HG03108 (cell line): ENCODE data around the gene SLC25A26.
"Not testable (repeated sequence)": the region's sequence is repeated elsewhere in the genome, so short reads cannot be mapped to it uniquely, and the experiment has no call there.

Source experiments
- ATAC-seq: cut with Tn5 transposase; IDR thresholded peaks from one replicate; pipeline ENCODE4 v1.9.1; 2021; ENCODE audit warnings: moderate library complexity; ENCODE audit not compliant: unreplicated experiment

SLC25A26 gene

DNA sequence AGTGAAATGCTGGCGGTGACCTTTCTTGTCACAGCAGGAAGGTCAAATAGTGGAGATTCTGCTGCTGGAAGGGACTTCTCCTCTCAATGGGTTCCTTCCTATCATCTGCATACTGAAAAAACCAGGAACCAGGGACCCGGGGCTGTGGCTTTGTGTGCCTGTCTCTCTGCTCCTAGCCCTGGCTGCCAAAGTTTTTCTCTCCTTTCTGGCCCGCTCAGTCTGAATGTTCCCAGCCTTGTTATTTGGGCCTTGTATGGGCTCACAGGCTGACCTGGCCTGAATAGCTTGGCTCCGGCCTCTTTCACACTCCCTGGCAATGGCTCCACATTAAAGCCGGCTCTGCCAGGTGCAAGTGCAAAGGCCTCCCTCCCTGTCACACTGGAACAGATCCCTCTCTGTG lies 185.4 kb downstream of the SLC25A26 start:
- ATAC-seq = no peak

DNA sequence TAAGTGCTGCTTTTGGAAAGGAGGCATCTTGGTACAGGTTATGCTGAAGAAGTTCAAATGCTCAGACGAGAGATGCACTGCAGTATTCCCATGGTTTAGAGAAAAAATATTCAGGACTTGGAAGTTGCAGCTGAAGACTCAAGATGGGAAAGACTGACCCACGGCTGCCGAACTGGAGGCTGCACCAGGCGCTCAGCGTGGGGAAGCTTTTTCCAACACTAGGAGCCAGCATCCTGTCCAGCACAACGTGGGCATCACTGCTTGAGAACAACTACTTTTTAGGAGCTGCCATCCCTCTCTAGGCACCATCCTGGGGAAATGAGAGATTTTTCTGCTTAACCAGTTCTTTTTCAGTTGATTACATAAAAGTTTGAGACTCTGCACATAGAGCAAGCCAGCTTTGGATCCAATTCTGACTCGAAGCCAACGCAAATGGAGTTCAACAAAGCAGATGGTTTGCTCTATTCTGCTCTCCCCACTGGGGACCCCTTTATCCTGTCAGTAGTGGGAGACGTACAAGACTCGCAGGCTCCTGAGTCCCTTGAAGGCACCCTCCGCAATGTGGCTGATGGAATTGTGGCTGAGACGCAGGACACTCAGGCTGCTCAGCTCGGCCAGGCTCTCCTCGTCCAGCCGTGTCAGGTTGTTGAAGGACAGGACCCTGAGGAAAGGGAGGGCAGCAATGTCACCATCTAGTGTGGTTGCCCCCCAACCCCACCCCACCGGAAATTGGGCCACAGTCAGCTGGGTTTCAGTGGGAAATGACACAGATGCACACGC lies 186.2 kb downstream of the SLC25A26 start:
- ATAC-seq = no peak

DNA sequence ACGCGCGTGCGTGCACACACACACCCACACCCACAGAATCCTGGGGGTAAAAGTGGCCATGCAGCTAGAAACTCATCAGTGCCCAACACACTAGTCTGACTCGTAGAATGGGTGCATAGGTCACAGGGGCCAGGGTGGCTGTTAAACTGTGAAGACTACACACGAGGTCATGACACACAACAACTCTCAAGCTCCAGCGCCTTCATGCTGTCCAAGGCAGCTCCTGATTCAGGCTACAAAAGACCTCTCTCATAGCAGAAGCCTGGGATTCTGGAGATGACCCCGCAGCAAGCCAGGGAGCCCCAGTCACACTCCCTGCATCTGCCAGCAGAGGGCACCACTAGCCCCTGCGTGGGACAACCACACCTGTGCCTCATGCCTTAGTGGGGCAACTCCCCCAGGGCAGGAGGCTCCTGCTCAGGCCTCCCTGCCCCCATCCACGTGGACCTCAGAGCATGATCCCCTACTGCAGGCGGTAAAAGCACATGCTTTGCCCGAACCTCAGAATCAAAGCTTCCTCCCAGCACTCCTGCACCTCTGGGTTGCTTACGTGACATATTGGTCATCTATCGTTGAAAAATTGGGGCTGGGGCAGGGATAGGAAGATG lies 186.9 kb downstream of the SLC25A26 start:
- no peak for ATAC-seq

DNA sequence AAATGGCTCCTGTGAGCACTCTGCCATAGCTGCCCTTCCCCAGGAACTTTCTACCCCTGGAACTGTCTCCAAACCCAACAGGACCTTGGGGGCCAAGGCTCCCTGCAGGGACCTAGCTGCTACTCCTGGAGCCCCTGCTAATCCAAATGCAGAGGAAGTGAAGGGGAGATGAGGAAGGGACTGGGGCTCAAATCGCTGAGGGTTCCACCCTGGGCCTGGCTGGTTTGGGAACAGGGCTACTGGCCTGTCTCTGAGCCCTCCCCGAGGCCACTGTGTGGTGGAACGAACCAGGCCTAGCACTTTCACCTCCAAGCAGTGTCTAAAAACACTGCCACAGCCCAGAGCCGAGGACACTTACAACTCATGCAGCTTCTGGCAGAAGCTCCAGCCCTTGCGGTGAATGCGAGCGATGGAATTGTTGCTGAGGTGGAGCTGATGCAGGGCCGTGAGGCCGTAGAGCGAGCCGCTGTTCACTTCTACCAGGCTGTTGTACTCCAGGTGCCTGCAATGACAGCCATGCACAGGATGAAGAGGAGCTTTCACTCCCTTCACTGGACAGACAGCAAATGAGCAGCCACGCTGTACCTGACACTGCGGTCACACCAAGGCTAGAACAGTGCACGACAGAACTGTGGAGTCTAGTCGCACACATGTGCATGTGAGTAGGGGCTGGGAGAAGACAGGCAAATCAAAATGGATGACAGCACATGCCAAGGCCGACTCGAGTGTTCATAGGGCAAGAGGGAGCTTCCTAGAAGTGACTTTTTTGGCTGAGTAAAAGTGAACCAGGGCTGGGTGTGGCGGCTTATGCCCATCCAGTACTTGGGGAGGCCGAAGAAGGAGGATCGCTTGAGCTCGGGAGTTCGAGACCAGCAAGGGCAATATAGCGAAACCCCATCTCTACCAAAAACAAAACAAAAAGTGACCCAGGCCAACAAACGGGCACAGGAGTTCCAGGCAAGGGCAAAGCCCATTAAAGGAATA lies 189.3 kb downstream of the SLC25A26 start:
- no peak for ATAC-seq

DNA sequence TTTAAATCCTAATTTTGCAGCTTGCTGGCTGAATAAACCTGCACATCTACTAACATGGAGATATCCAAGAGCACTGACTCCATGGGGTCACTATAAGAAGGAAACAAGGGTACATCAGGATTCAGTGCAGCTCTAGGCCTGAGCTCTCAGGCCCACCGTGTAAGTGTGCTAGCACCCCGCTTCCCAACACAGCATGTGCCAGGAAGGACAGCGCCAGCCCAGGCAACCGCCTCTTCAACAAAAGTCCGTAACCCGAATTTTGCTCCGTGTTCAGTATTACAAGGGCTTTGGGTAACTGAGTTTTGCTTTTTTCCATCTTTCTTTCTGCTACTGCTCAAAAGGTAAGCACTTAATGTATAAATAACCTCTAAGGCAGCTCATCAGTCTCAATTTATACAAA lies 190.2 kb downstream of the SLC25A26 start:
- ATAC-seq = no peak

DNA sequence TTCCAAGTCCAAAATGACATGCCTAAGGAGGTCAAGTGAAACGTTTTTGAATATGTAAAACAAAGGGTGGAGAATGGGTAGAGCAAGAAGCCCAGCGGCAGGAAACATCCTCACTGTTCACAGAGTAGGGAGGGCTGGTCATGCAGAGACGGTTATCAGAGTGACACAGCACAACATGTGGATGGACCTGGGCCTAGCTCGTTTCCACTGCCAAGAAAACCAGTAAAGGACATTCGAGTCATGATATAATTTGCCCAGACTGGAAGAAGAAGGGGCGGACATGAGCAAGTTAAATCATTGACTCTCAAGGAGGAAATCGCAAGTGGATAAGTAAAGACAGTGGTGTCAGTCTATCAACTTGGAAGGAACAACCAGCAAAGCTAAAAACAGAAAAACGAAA lies 190.7 kb downstream of the SLC25A26 start:
- ATAC-seq = no peak

DNA sequence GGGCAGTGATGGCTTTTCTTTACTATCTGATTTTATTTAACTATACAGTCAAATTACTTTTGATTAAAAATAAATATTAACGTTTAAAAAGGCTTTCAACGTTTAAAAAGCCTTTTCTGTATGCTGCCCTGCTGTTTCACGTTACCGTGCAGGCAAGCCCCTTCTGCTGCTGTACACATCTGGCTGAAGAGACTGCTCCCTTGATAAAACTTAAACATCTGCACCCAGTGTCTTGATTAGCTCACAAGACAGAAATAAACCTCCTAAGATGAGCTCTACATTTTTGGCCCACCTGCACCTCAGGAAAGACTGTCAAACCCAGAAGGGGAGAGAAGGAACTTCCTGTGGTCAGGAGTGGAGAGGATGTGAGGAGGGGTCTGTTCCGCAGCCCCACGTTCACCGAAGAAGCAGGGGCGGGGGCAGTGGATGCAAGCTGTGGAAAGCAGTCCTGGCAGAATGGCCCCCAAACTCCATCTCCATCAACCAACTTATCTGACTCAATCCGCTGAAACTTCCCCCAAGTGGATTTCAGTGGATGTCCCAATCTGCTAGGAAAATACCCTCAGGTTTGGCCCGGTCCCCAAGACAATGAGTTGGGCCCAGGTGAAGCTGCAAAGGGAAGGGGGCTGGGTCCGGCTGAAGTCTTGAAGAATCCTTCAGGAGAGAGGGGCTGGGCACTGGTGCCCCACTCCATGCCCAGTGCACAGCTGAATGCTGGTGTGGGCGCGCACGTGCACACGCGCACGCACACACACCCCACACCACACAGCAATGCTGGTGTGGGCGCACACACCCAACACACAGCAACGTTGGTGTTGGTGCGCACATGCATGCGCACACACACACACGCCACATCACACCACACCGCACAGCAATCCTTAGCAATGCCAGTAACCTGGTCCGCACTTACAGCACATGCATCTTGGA lies 191.4 kb downstream of the SLC25A26 start:
- ATAC-seq = no peak

DNA sequence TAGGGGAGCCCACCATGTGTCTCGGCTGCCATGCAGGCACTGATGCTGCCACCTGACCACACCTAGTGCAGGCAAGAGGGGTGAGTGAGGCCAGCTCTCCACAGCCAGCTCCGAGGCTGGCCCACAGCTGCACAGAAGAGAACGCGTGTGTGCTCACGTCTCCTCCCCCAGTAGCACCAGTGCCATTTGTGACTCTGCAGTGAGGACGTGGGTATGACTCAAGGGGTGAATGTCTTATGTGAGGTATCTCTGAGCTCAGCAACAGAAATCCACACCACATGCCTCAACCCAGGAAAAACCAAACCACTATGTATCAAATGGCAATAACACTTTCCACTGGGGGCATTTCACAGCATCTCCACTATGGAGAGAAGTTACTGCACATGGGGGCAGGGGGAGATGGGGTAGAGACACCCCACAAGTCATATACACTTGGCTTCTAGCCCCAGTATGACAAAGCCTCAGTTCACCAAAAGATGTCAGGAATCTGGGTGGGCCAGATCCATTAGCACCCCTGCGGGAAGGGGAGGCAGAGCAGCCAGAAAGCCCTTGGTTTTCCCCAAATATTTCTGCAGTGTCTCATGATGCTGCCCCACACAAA lies 192.4 kb downstream of the SLC25A26 start:
- ATAC-seq = no peak

DNA sequence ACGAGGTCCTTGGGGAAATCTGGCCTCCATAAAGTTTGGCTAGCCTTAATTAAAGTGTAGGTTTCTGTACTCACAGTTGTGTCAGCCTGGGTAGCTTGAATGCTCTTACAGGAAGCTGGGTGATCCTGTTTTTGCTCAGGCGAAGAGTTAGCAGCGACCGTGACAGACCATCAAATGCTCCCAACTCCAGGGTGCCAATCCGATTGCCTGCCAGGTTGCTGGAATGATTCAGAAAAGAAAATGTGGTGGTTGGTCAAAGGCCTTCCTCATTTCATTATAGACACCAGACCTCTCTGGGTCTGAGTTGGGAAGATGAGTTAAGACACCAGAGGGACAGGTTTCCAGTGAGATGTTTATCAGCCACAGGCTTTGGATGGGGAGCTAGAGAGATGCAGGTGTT lies 194.0 kb downstream of the SLC25A26 start:
- ATAC-seq = no peak

DNA sequence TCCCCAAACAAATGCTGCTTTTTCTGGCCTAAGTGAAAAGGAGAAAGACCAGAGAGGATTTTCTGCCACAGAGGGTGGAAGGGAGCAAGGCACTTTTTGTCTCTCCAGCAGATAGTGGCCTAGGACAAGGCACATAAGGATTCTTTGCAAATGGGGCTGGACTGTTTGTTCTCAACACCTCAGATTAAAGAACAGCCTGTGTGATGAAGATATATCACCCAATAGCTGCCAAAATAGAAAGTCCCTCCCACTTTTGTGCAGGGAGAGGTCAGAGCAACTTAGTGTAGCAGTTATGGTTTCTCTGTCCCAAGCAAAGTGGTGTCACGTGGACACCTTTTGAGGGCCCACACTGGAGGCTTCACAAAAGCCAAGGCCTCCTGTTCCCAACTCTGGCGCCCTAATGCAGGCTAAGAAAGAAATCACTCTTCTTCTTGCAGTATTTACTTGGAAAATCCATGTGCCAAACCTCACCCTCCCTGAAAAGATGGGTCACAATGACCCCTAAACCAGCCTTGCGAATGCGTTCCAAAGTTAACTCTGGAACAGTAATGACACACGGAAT lies 195.1 kb downstream of the SLC25A26 start:
- ATAC-seq = no peak

DNA sequence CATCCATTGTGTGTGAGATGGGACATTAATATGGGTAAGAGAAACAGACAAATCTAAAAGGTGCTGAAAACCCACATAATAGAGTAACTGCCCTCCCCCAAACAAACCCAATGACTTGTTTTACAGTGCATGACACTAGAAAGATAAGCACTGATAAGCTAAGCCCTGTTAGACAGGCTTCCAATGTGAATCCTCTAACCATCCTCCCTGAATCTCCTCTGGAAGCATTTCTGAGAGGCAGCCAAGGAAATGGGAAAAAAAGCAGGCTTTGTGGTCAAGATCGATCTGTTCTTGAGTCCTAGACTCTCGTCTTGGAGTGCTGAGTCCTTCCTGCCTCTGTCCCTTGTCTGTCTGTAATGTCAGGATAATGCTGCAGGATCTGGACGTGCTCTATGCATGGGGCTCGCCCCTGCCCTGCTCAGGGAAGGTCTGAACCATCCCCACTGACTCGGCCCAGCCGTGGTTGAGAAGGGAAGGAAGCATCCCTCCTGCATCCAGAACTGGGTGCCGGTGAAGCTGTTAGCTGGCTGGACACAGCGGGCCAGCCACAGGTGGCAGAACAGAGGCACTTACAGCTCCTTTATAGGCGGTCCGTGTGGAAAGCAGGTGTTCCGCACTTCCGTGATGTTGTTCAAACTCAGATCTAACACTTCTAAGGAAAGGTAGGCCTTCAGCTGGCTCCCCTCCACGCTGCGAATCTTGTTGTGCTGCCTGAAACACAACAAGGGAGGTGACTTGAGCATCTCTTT lies 195.9 kb downstream of the SLC25A26 start:
- ATAC-seq = no peak

DNA sequence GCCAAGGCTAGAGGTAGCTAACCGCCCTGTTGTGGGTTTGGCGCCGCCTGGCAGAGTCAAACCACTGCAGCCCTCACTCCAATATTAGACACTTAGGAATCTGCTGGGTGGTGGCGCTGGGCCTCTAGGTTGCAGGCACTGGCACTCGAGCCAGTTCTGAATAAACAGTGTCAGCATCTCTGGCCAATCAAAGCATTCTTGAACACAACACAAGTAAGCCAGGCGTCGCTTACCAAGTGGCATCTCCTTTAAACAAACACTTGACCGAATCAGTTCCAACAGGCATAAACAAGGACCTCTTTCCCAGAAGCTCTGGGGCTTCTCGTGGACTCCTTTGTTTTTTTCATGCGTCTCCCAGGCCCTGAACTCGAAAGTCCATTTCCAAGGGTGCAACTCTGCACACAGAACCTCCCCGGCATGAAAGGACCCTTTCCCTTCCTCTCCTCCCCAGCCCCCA lies 197.7 kb downstream of the SLC25A26 start:
- no peak for ATAC-seq

DNA sequence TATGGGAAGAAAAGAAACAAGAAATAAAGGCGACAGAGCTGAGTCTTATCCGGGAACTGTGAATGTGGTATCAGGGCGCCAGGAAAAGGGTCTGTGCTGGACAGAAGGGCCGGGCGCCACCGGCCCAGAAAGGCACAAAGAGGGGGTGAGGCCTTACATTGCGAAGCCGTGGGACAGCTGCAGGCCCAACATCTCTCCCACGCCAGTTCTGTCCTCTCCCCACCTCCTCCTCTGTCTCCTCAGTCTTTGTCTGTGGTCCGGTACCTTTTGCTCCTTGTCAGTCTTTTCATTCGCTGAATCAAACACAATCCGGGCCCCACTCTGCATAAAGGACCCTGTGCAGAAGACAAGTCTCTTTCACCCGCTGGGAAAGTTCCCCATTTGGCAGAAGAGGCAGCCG lies 198.2 kb downstream of the SLC25A26 start:
- no peak for ATAC-seq

DNA sequence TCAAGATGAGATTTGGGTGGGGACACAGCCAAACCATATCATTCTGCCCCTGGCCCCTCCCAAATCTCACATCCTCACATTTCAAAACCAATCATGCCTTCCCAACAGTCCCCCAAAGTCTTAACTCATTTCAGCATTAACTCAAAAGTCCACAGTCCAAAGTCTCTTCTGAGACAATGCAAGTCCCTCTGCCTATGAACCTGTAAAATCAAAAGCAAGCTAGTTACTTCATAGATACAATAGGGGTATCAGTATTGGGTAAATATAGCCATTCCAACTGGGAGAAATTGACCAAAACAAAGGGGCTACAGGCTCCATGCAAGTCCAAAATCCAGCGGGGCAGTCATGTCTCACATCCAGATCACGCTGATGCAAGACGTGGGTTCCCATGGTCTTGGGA lies 200.3 kb downstream of the SLC25A26 start:
- ATAC-seq = not testable (repeated sequence)

DNA sequence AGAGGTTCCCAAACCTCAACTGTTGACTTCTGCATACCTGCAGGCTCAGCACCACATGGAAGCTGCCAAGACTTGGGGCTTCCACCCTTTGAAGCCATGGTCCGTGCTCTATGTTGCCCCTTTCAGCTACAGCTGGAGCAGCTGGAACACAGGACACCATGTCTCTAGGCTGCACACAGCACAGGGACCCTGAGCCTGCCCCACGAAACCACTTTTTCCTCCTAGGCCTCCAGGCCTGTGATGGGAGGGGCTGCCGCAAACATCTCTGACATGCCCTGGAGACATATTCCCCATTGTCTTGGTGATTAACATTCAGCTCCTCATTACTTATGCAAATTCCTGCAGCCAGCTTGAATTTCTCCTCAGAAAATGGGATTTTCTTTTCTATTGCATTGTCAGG lies 201.1 kb downstream of the SLC25A26 start:
- ATAC-seq = not testable (repeated sequence)

DNA sequence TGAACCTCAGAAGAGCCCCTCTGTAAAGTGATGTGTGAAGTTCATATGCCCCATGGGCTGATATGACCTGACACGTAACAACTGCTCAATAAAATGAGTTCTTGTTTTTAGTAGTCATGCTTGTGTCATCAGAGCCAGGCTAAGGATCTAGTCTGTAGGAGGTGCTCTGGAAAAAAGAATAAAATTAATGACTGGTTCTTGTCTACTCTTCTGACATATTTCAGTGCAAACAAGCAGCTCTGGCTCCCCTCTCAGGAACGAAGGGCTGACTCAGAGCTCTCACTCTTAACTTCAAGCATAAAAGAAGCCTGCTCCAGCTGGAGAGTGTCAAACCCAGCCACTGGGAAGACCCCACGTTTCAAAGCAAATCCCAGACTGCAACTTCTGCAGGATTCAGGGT lies 203.0 kb downstream of the SLC25A26 start:
- no peak for ATAC-seq

DNA sequence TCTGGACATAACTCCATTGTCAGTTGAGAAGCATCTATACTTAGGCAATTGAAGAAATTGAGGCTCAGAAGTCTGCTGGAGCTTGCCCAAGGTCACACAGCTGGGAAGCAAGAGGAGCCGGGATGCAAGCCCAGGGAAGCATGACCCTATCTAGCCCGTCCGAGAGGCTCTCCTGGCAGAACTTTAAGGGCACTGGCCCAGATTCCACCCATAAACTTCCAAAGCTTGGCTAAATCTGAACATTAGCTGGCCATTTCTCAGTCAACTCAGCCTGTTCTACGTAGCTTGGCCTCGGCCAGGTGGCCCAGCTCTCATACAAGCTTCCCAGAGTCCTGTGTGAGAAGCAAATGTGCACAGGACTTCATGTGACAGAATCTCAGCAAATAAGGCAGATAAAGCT lies 204.2 kb downstream of the SLC25A26 start:
- ATAC-seq = no peak

DNA sequence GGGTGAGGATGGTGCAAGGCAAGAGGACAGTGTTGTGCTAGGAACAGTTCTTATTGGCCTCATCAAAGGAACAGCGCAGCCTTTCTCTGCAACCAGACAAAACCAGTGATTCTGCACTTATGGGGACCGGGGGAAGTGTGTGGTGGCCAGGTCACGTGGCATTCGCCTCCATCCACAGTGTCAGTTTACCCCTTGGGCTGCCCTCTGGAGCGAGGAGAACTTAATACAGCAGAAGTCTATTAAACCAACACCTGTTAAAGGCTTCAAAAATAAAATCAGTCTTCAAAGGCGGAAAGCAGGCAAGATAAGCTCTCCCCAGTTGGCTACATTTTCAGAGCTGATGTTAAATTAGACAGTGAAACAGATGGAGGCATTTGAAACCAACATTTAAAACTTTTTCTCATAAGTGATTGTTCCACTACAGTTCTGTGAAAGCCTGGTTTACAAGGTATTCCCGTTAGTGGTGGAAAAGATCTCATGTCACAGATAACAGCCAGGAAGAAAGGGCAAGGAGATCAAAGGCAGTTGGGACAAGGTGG lies 204.8 kb downstream of the SLC25A26 start:
- no peak for ATAC-seq

DNA sequence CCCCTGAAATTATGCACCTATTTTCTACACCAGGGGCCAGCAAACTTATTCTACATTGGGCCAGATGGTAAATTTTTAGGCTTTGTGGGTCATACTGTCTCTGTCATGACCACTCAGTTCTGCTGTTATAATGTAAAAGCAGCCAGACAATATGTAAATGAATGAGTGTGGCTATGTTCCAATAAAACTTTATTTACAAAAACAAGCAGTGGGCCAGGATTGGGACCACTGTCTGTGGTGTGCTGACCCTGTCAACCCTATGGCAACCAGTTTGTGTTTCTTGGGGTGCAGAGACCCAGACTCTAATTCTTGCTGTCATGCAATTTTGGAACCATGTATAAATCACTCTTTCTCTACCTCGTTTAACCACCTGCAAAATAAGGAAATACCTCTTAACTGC lies 205.3 kb downstream of the SLC25A26 start:
- ATAC-seq = no peak
